MG63 (cell line): ENCODE measurements around the gene YEATS2. TPM values are rescaled to one million over a fixed set of nuclear protein-coding genes. Genes with fewer than 3 reads are reported as not detected.
A peak's percentile ranks its signal among the peaks of the same experiment; 100 is the strongest.
"Not testable (repeated sequence)": the region's sequence is repeated elsewhere in the genome, so short reads cannot be mapped to it uniquely, and the experiment has no call there.

Experiments used
- DNase-seq: peaks from one replicate; pipeline ENCODE4 v3.0.0-alpha.2; 2020
- H3K27me3 ChIP-seq: fragments of 250-450 bp; sonication (Bioruptor Pico); 2 replicates; pipeline ENCODE4 v1.5.1; 2020; ENCODE audit warnings: mild to moderate bottlenecking, moderate library complexity
- H3K36me3 ChIP-seq: fragments of 250-450 bp; sonication (Bioruptor Pico); 2 replicates; pipeline ENCODE4 v1.5.1; 2020; ENCODE audit warnings: mild to moderate bottlenecking, moderate library complexity
- H3K4me3 ChIP-seq: fragments of 250-450 bp; sonication (Bioruptor Pico); 2 replicates; pipeline ENCODE4 v1.5.1; 2020; ENCODE audit warnings: mild to moderate bottlenecking, moderate library complexity
- H3K9me3 ChIP-seq: fragments of 250-450 bp; sonication (Bioruptor Pico); 2 replicates; pipeline ENCODE4 v1.5.1; 2020; ENCODE audit warnings: mild to moderate bottlenecking, moderate library complexity
- total RNA-seq: library from RNA; depleted of rRNA; stranded (reverse); fragments of >200 nt; shearing (Covaris generic); gene quantifications from 2 replicates; pipeline ENCODE4 v1.2.3, GENCODE V29; 2014; ENCODE audit warnings: low replicate concordance

The YEATS2 gene
- total RNA-seq, 1 experiment from 2014 or later = 34.6 TPM

- no peaks in the 10 kb centered on the region for H3K9me3 ChIP-seq
- peak overlapping the region; percentile 94 for H3K4me3 ChIP-seq
- H3K27me3 ChIP-seq = no peaks in the 10 kb centered on the region
- DNase-seq = no peak
- peaks cover 25% of the 10 kb centered on the region for H3K36me3 ChIP-seq
These were observed 1.8 kb downstream of the YEATS2 start for GRCh38 chr3:183699238-183699947.

- H3K27me3 ChIP-seq = no peaks in the 10 kb centered on the region
- DNase-seq = no peak
These were observed 4.1 kb downstream of the YEATS2 start for GRCh38 chr3:183701744-183702143.

GRCh38 chr3:183703892-183704291, 6.3 kb downstream of the YEATS2 start:
- not testable (repeated sequence) for H3K27me3 ChIP-seq, H3K9me3 ChIP-seq, DNase-seq, H3K4me3 ChIP-seq
- peaks cover 33% of the 10 kb centered on the region for H3K36me3 ChIP-seq

More at GRCh38 chr3:183701744-183702143, 4.1 kb downstream of the YEATS2 start:
- Histone ChIP-seq H3K36me3 (peaks cover 30% of the 10 kb centered on the region), H3K9me3 (no peaks in the 10 kb centered on the region), H3K4me3 (no peak overlapping the region)

- H3K27me3 ChIP-seq = no peaks in the 10 kb centered on the region
- no peak for DNase-seq
These were observed 12.6 kb downstream of the YEATS2 start for GRCh38 chr3:183710231-183710630.

GRCh38 chr3:183711516-183711915, 13.9 kb downstream of the YEATS2 start:
- Histone ChIP-seq H3K27me3 (no peaks in the 10 kb centered on the region), H3K9me3 (no peaks in the 10 kb centered on the region), H3K36me3 (peaks cover 38% of the 10 kb centered on the region), H3K4me3 (no peak overlapping the region)
- no peak for DNase-seq

More at GRCh38 chr3:183710231-183710630, 12.6 kb downstream of the YEATS2 start:
- H3K4me3 ChIP-seq = no peak overlapping the region
- peaks cover 29% of the 10 kb centered on the region for H3K36me3 ChIP-seq
- no peaks in the 10 kb centered on the region for H3K9me3 ChIP-seq

- Histone ChIP-seq H3K27me3 (no peaks in the 10 kb centered on the region), H3K4me3 (no peak overlapping the region), H3K9me3 (no peaks in the 10 kb centered on the region), H3K36me3 (peaks cover 54% of the 10 kb centered on the region)
- DNase-seq = no peak
These were observed 17.0 kb downstream of the YEATS2 start for GRCh38 chr3:183714622-183715021.

- Histone ChIP-seq H3K9me3 (no peaks in the 10 kb centered on the region), H3K27me3 (no peaks in the 10 kb centered on the region), H3K36me3 (peaks cover 75% of the 10 kb centered on the region), H3K4me3 (no peak overlapping the region)
- DNase-seq = no peak
These were observed 20.4 kb downstream of the YEATS2 start for GRCh38 chr3:183718012-183718411.

- Histone ChIP-seq H3K36me3 (peaks cover 86% of the 10 kb centered on the region), H3K27me3 (no peaks in the 10 kb centered on the region), H3K9me3 (no peaks in the 10 kb centered on the region), H3K4me3 (no peak overlapping the region)
- no peak for DNase-seq
These were observed 27.8 kb downstream of the YEATS2 start for GRCh38 chr3:183725387-183725786.

GRCh38 chr3:183728204-183728603, 30.6 kb downstream of the YEATS2 start:
- Histone ChIP-seq H3K9me3 (no peaks in the 10 kb centered on the region), H3K27me3 (no peaks in the 10 kb centered on the region), H3K4me3 (no peak overlapping the region), H3K36me3 (peaks cover 89% of the 10 kb centered on the region)
- DNase-seq = no peak

GRCh38 chr3:183730361-183730760, 32.8 kb downstream of the YEATS2 start:
- Histone ChIP-seq H3K36me3 (peaks cover 90% of the 10 kb centered on the region), H3K27me3 (no peaks in the 10 kb centered on the region), H3K4me3 (no peak overlapping the region), H3K9me3 (no peaks in the 10 kb centered on the region)
- no peak for DNase-seq

- Histone ChIP-seq H3K9me3 (no peaks in the 10 kb centered on the region), H3K4me3 (no peak overlapping the region), H3K36me3 (peaks cover 87% of the 10 kb centered on the region), H3K27me3 (no peaks in the 10 kb centered on the region)
- no peak for DNase-seq
These were observed 34.0 kb downstream of the YEATS2 start for GRCh38 chr3:183731611-183732010.

GRCh38 chr3:183733553-183733952, 36.0 kb downstream of the YEATS2 start:
- DNase-seq = no peak
- no peak overlapping the region for H3K4me3 ChIP-seq

GRCh38 chr3:183734750-183735494, 37.3 kb downstream of the YEATS2 start:
- DNase-seq = no peak
- Histone ChIP-seq H3K36me3 (peaks cover 80% of the 10 kb centered on the region), H3K4me3 (no peak overlapping the region), H3K9me3 (no peaks in the 10 kb centered on the region), H3K27me3 (no peaks in the 10 kb centered on the region)

More at GRCh38 chr3:183733553-183733952, 36.0 kb downstream of the YEATS2 start:
- Histone ChIP-seq H3K36me3 (peaks cover 86% of the 10 kb centered on the region), H3K9me3 (no peaks in the 10 kb centered on the region), H3K27me3 (no peaks in the 10 kb centered on the region)

- H3K9me3 ChIP-seq = no peaks in the 10 kb centered on the region
- no peak for DNase-seq
- H3K36me3 ChIP-seq = peaks cover 81% of the 10 kb centered on the region
- H3K27me3 ChIP-seq = no peaks in the 10 kb centered on the region
- no peak overlapping the region for H3K4me3 ChIP-seq
These were observed 39.5 kb downstream of the YEATS2 start for GRCh38 chr3:183737116-183737515.

- not testable (repeated sequence) for H3K4me3 ChIP-seq, H3K27me3 ChIP-seq, H3K9me3 ChIP-seq, DNase-seq
- H3K36me3 ChIP-seq = peaks cover 75% of the 10 kb centered on the region
These were observed 42.6 kb downstream of the YEATS2 start for GRCh38 chr3:183740154-183740553.

GRCh38 chr3:183743231-183743630, 45.6 kb downstream of the YEATS2 start:
- no peak for DNase-seq
- Histone ChIP-seq H3K4me3 (no peak overlapping the region), H3K27me3 (no peaks in the 10 kb centered on the region), H3K9me3 (no peaks in the 10 kb centered on the region), H3K36me3 (peaks cover 70% of the 10 kb centered on the region)

- no peaks in the 10 kb centered on the region for H3K27me3 ChIP-seq
- no peak for DNase-seq
These were observed 47.9 kb downstream of the YEATS2 start for GRCh38 chr3:183745300-183746098.

More at GRCh38 chr3:183745300-183746098, 47.9 kb downstream of the YEATS2 start:
- Histone ChIP-seq H3K36me3 (peaks cover 81% of the 10 kb centered on the region), H3K4me3 (no peak overlapping the region), H3K9me3 (no peaks in the 10 kb centered on the region)
